CD14-positive monocyte (primary cell): Measurements from ENCODE around the gene NFKB2. TPM values are rescaled to one million over a fixed set of nuclear protein-coding genes. Genes with fewer than 3 reads are reported as not detected.

Experiments
- DNase-seq, 3 donors: peaks; one replicate each; pipeline ENCODE4 v3.0.0-alpha.2; 2011 to 2022
- H2AFZ ChIP-seq: 2 replicates; pipeline ENCODE4 v1.6.0; 2012; ENCODE audit warnings: mild to moderate bottlenecking, low read depth, low read length, inconsistent platforms; ENCODE audit not compliant: insufficient read depth, poor library complexity, severe bottlenecking
- H3K27ac ChIP-seq, 2 donors: 1 replicate in 1 of 2; 2 replicates in 1 of 2; pipeline ENCODE4 v1.5.1; 2012 to 2013; ENCODE audit warnings: low read length in 2 of 2, control low read depth in 1 of 2, inconsistent platforms in 1 of 2, low read depth in 1 of 2, mild to moderate bottlenecking in 1 of 2
- H3K27me3 ChIP-seq, 2 donors: one replicate each; pipeline versions ENCODE4 v1.6.0 to v1.6.1; 2011 to 2013; ENCODE audit warnings: low read length in 2 of 2; ENCODE audit not compliant: control insufficient read depth in 2 of 2, insufficient read depth in 2 of 2
- H3K36me3 ChIP-seq, 2 donors: replicated peaks in 1 of 2; 1 replicate in 1 of 2; 2 replicates in 1 of 2; pipeline versions ENCODE4 v1.5.1 to v1.6.1; 2012 to 2013; ENCODE audit warnings: low read length in 2 of 2, control low read depth in 1 of 2, inconsistent platforms in 1 of 2, mild to moderate bottlenecking in 1 of 2; ENCODE audit not compliant: insufficient read depth in 2 of 2, control insufficient read depth in 1 of 2
- H3K4me1 ChIP-seq, 2 donors: 1 replicate in 1 of 2; 2 replicates in 1 of 2; pipeline versions ENCODE4 v1.5.1 to v1.6.1; 2012 to 2013; ENCODE audit warnings: low read length in 2 of 2, control low read depth in 1 of 2, inconsistent platforms in 1 of 2, mild to moderate bottlenecking in 1 of 2, moderate library complexity in 1 of 2; ENCODE audit not compliant: insufficient read depth in 2 of 2, control insufficient read depth in 1 of 2
- H3K4me2 ChIP-seq: replicated peaks from 2 replicates; pipeline ENCODE3; 2012; ENCODE audit warnings: low read length, moderate library complexity, mild to moderate bottlenecking; ENCODE audit not compliant: poor library complexity, severe bottlenecking; ENCODE audit errors: extremely low read depth
- H3K4me3 ChIP-seq, 3 experiments: fragments of 200-600 bp in 1 of 3; sonication (generic) in 1 of 3; replicated peaks in 1 of 3; 1 replicate in 2 of 3; 2 replicates in 1 of 3; pipeline ENCODE4 v1.5.1; 2011 to 2013; ENCODE audit warnings: low read length in 3 of 3, mild to moderate bottlenecking in 3 of 3, control low read depth in 2 of 3, low read depth in 2 of 3, inconsistent platforms in 1 of 3, moderate library complexity in 1 of 3
- H3K79me2 ChIP-seq: 2 replicates; pipeline ENCODE4 v1.6.0; 2012; ENCODE audit warnings: mild to moderate bottlenecking, control low read depth, inconsistent platforms, low read length, moderate library complexity; ENCODE audit not compliant: insufficient read depth
- H3K9ac ChIP-seq: 2 replicates; pipeline ENCODE4 v1.6.0; 2017; ENCODE audit warnings: low read length, mild to moderate bottlenecking; ENCODE audit not compliant: insufficient read depth, poor library complexity, severe bottlenecking
- H3K9me3 ChIP-seq, 2 donors: replicated peaks in 1 of 2; 1 replicate in 1 of 2; 2 replicates in 1 of 2; pipeline versions ENCODE4 v1.5.1 to v1.6.1; 2012 to 2013; ENCODE audit warnings: low read length in 2 of 2, control low read depth in 1 of 2; ENCODE audit not compliant: control insufficient read depth in 1 of 2, insufficient read depth in 1 of 2
- H4K20me1 ChIP-seq: 2 replicates; pipeline ENCODE4 v1.6.0; 2012; ENCODE audit warnings: mild to moderate bottlenecking, low read length, control low read depth, moderate library complexity; ENCODE audit not compliant: insufficient read depth
- H3K27ac Mint-ChIP-seq, 7 donors: one replicate each; pipeline ENCODE4 v1.8.0; 2020; ENCODE audit warnings: mild to moderate bottlenecking in 7 of 7, mixed read lengths in 7 of 7, moderate library complexity in 6 of 7, inconsistent platforms in 2 of 7
- H3K27me3 Mint-ChIP-seq, 3 donors: one replicate each; pipeline ENCODE4 v1.8.0; 2021 to 2022; ENCODE audit warnings: low read depth in 3 of 3, mild to moderate bottlenecking in 3 of 3, mixed read lengths in 3 of 3, moderate library complexity in 3 of 3, inconsistent platforms in 1 of 3
- H3K36me3 Mint-ChIP-seq, 2 donors: one replicate each; pipeline ENCODE4 v1.8.0; 2020; ENCODE audit warnings: mixed read lengths in 2 of 2, inconsistent platforms in 1 of 2, mild to moderate bottlenecking in 1 of 2
- H3K4me1 Mint-ChIP-seq: one replicate; pipeline ENCODE4 v1.8.0; 2020; ENCODE audit warnings: mild to moderate bottlenecking, mixed read lengths
- H3K4me3 Mint-ChIP-seq, 2 donors: one replicate each; pipeline ENCODE4 v1.8.0; 2020; ENCODE audit warnings: mild to moderate bottlenecking in 2 of 2, mixed read lengths in 2 of 2, moderate library complexity in 1 of 2
- H3K9me3 Mint-ChIP-seq, 7 donors: one replicate each; pipeline ENCODE4 v1.8.0; 2020 to 2022; ENCODE audit warnings: mixed read lengths in 7 of 7, mild to moderate bottlenecking in 6 of 7, moderate library complexity in 6 of 7, inconsistent platforms in 2 of 7
- CTCF ChIP-seq: fragments of 200-600 bp; IDR thresholded peaks from one replicate; pipeline ENCODE4 v1.8.0; 2022; ENCODE audit warnings: antibody characterized with exemption, mild to moderate bottlenecking
- WGBS: methylation state at CpG from one replicate; pipeline ENCODE4 v1.1.5; 2013; ENCODE audit warnings: missing lambda C conversion rate; ENCODE audit not compliant: insufficient coverage; 5-methylcytosine and 5-hydroxymethylcytosine counted together
- intact Hi-C, 2 donors: fragments of 100-400 bp; cut with micrococcal nuclease; formaldehyde crosslinking; loops; one replicate each; pipeline versions ENCODE4 v1.15.0 to v1.15.1; 2023
- polyA plus RNA-seq, 3 donors: library from polyadenylated mRNA; depleted of rRNA in 1 of 3; unstranded in 2 of 3; stranded (reverse) in 1 of 3; fragments of 300-500 nt in 2 of 3; fragments of >200 nt in 1 of 3; fragmentation: Illumina TruSeq in 2 of 3; gene quantifications; 1 replicate in 2 of 3; 2 replicates in 1 of 3; pipeline ENCODE4 v1.2.3, GENCODE V29; 2012 to 2021

NFKB2 gene
- polyA plus RNA-seq, 3 donors = 6.8 to 111 (median 15.0) TPM

- Histone ChIP-seq H3K4me3 (peak overlapping the region; percentile 2 to 96 (median 82)), H3K4me1 (peaks cover 33 to 41% of the 10 kb centered on the region in 2 donors), H3K27me3 (peaks cover 11 to 27% of the 10 kb centered on the region in 2 donors), H3K79me2 (peaks cover 17% of the 10 kb centered on the region), H3K9ac (no peak overlapping the region), H3K27ac (no peak overlapping the region), H2AFZ (peak overlapping the region; percentile 90), H4K20me1 (peaks cover 24% of the 10 kb centered on the region), H3K4me2 (peak overlapping the region; percentile 98), H3K36me3 (peaks cover 16 to 17% of the 10 kb centered on the region in 2 donors), H3K9me3 (no peaks in the 10 kb centered on the region)
- DNase-seq = peak in 1 of 3 donors; percentile 40
- peak overlapping the region in 1 of 7 donors; percentile 75 for H3K27ac Mint-ChIP-seq
- WGBS = 1% methylated on average over 36 of the region's 54 CpGs
- peaks cover 0 to 7% (median 4%) of the 10 kb centered on the region in 7 donors for H3K9me3 Mint-ChIP-seq
- H3K4me1 Mint-ChIP-seq = peaks cover 36% of the 10 kb centered on the region
- H3K4me3 Mint-ChIP-seq = peak overlapping the region; percentile 93 to 97
- no peak for TF ChIP-seq CTCF
- intact Hi-C loops = loop anchor here (2.0 to 5.0 kb wide), 2 partner anchors 43 to 59 kb away; no protein-coding TSS in a partner anchor
- H3K27me3 Mint-ChIP-seq = peaks cover 24 to 39% (median 24%) of the 10 kb centered on the region in 3 donors
- H3K36me3 Mint-ChIP-seq = peaks cover 11 to 18% of the 10 kb centered on the region in 2 donors
These were observed 24.0 kb downstream of the NFKB2 start for GRCh38 chr10:102419269-102420180.

GRCh38 chr10:102420181-102420713, 24.7 kb downstream of the NFKB2 start:
- Histone ChIP-seq H3K36me3 (peaks cover 21% of the 10 kb centered on the region in 2 donors), H3K9ac (peak overlapping the region; percentile 75), H3K4me2 (peak overlapping the region; percentile 98), H4K20me1 (peaks cover 26% of the 10 kb centered on the region), H3K9me3 (no peaks in the 10 kb centered on the region), H3K4me3 (peak overlapping the region; percentile 68 to 96 (median 82)), H2AFZ (peak overlapping the region; percentile 90), H3K27me3 (peaks cover 11 to 22% of the 10 kb centered on the region in 2 donors), H3K27ac (peak overlapping the region; percentile 70 to 71), H3K79me2 (peaks cover 18% of the 10 kb centered on the region), H3K4me1 (peaks cover 33 to 41% of the 10 kb centered on the region in 2 donors)
- H3K4me3 Mint-ChIP-seq = peak overlapping the region; percentile 93 to 97
- H3K27me3 Mint-ChIP-seq = peaks cover 21 to 34% (median 24%) of the 10 kb centered on the region in 3 donors
- H3K9me3 Mint-ChIP-seq = peaks cover 0 to 7% (median 4%) of the 10 kb centered on the region in 7 donors
- H3K36me3 Mint-ChIP-seq = peaks cover 18 to 25% of the 10 kb centered on the region in 2 donors
- DNase-seq = peak in 1 of 3 donors; percentile 20
- no peak for TF ChIP-seq CTCF
- WGBS = 0% methylated on average over 3 of the region's 21 CpGs
- H3K4me1 Mint-ChIP-seq = peaks cover 34% of the 10 kb centered on the region
- peak overlapping the region; percentile 89 to 98 (median 96) for H3K27ac Mint-ChIP-seq
- intact Hi-C loops = loop anchor here (2.0 to 5.0 kb wide), 2 partner anchors 42 to 59 kb away; no protein-coding TSS in a partner anchor
